Tibial nerve (tissue), 4 donors: ENCODE results near the gene NR2F1-AS1. TPM values are rescaled to one million over a fixed set of nuclear protein-coding genes. Genes with fewer than 3 reads are reported as not detected.

Experiments used
- DNase-seq, 2 donors: peaks; one replicate each; pipeline ENCODE4 v3.0.0-alpha.2; 2019; ENCODE audit warnings: low spot score in 2 of 2
- H3K27ac ChIP-seq, 4 donors: fragments of 200-600 bp; sonication (generic) in 3 of 4; one replicate each; pipeline ENCODE4 v1.5.1; 2017 to 2019; ENCODE audit warnings: mild to moderate bottlenecking in 1 of 4
- H3K27me3 ChIP-seq, 2 donors: fragments of 200-600 bp; sonication (generic) in 1 of 2; one replicate each; pipeline versions ENCODE4 v1.5.1 to v1.6.0; 2017 to 2019
- H3K36me3 ChIP-seq, 3 donors: fragments of 200-600 bp; sonication (generic); one replicate each; pipeline ENCODE4 v1.5.1; 2018 to 2019
- H3K4me1 ChIP-seq, 4 donors: fragments of 200-600 bp; sonication (generic) in 3 of 4; one replicate each; pipeline ENCODE4 v1.5.1; 2017 to 2019
- H3K4me3 ChIP-seq, 4 donors: fragments of 200-600 bp; sonication (generic) in 3 of 4; one replicate each; pipeline ENCODE4 v1.5.1; 2017 to 2019; ENCODE audit warnings: mild to moderate bottlenecking in 1 of 4, moderate library complexity in 1 of 4
- H3K9me3 ChIP-seq, 4 donors: fragments of 200-600 bp; sonication (generic) in 3 of 4; one replicate each; pipeline ENCODE4 v1.5.1; 2017 to 2019
- EP300 ChIP-seq, 2 donors: sonication (generic); formaldehyde crosslinking; IDR thresholded peaks; one replicate each; pipeline ENCODE4 v1.6.1; 2017; ENCODE audit warnings: antibody characterized with exemption in 2 of 2, mild to moderate bottlenecking in 1 of 2
- POLR2A ChIP-seq, 2 donors: fragments of 450-650 bp; IDR thresholded peaks; one replicate each; pipeline ENCODE4 v1.6.1; 2017; ENCODE audit warnings: antibody characterized with exemption in 2 of 2, mild to moderate bottlenecking in 2 of 2, moderate library complexity in 2 of 2
- WGBS, 2 donors: methylation state at CpG; one replicate each; pipeline ENCODE4 v1.1.5; 2018; 5-methylcytosine and 5-hydroxymethylcytosine counted together
- total RNA-seq, 4 donors: library from RNA; depleted of rRNA; stranded (reverse); fragments of >200 nt; gene quantifications; one replicate each; pipeline ENCODE4 v1.1.0, GENCODE V29; 2016
- TF ChIP-seq, protein P1 (sequence below), 5 experiments: fragments of 200-600 bp in 3 of 5; fragments of 450-650 bp in 2 of 5; sonication (generic) in 3 of 5; IDR thresholded peaks; one replicate each; pipeline ENCODE4 v1.5.1; 2016 to 2019; ENCODE audit warnings: antibody characterized with exemption in 5 of 5, mild to moderate bottlenecking in 3 of 5, moderate library complexity in 2 of 5

The NR2F1-AS1 gene
- total RNA-seq, 4 donors from 2014 or later: 13.5 to 38.4 (median 35.4) TPM

DNA sequence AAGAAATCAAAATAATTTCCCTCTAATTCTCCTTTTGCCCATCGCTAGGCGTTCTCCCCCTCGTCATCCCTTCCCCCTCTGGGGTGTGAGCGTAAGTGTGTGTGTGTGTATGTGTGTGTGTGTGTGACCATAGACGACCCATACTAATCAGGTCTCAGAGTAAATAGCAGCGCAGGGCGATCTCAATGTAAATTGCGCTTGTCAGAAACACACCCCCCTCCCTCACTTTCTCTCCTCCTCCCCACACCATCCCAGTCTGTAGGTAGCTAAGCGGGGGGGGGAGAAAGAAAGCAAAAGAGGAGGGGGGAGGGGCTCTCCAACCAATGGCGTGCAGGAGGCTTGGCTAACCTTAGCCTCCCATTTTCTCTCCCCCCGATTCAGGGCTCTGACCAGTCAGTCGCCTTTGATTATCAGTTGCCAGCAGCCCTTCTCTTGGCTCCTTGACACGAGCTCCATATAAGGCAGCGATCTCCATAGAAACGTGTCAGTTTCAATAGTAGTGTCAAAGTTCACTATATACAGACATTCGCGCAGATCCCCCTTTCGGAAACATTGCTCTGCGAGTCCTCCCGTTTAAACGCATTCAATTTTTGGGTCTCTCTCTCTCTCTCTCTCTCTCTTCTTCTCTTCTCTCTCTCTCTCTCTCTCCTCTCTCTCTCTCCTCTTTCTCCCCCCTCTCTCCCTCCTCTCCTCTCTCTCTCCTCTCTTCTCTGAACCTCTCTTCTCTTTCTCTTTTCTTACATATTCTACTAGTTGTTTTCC lies 1.8 kb upstream of the NR2F1-AS1 start, which contains the start of gene NR2F1:
NR2F1 (plus strand) TSS at position 546 of the 762 bp plus-strand sequence. CDS start 1,802 bp downstream, outside the sequence.
- H3K9me3 ChIP-seq: no peaks in the 10 kb centered on the region
- peaks cover 0 to 15% (median 4%) of the 10 kb centered on the region in 4 donors for H3K4me1 ChIP-seq
- peak; percentile 55 to 57 for TF ChIP-seq POLR2A (IDR thresholded peaks at IDR 0.05)
- peak in 1 of 2 donors; percentile 87 for TF ChIP-seq EP300 (IDR thresholded peaks at IDR 0.05)
- TF ChIP-seq, protein P1, sequence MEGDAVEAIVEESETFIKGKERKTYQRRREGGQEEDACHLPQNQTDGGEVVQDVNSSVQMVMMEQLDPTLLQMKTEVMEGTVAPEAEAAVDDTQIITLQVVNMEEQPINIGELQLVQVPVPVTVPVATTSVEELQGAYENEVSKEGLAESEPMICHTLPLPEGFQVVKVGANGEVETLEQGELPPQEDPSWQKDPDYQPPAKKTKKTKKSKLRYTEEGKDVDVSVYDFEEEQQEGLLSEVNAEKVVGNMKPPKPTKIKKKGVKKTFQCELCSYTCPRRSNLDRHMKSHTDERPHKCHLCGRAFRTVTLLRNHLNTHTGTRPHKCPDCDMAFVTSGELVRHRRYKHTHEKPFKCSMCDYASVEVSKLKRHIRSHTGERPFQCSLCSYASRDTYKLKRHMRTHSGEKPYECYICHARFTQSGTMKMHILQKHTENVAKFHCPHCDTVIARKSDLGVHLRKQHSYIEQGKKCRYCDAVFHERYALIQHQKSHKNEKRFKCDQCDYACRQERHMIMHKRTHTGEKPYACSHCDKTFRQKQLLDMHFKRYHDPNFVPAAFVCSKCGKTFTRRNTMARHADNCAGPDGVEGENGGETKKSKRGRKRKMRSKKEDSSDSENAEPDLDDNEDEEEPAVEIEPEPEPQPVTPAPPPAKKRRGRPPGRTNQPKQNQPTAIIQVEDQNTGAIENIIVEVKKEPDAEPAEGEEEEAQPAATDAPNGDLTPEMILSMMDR (IDR thresholded peaks at IDR 0.05): peak; percentile 8 to 100 (median 100)
- H3K27ac ChIP-seq: peak within 1 kb of the TSS; percentile 84 to 95 (median 86)
- peaks cover 0 to 14% of the 10 kb centered on the region in 2 donors for H3K27me3 ChIP-seq
- 2 to 4% methylated on average over 21 of the region's 21 CpGs for WGBS, 2 donors
- H3K36me3 ChIP-seq: peaks cover 0 to 5% (median 0%) of the 10 kb centered on the region in 3 donors
- peak within 1 kb of the TSS; percentile 58 to 94 (median 72) for H3K4me3 ChIP-seq
- peak; percentile 81 to 91 for DNase-seq

DNA sequence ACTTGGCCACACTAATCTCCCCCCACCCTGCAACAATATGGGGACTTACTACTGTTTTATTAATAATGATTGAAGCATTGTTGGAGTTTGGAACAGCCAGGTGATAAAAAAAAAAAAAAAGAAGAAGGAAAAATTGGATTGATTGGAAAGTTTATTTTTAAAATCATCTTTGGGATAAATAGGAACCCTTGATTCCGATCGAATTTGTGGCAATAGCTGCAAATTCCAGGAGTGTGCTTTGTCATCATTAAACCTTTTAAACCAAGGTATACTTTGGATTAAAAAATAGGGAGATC lies 1.1 kb upstream of the NR2F1-AS1 start:
- Histone ChIP-seq H3K9me3 (no peaks in the 10 kb centered on the region), H3K4me3 (peak overlapping the region; percentile 58 to 94 (median 72)), H3K4me1 (peaks cover 0 to 23% (median 4%) of the 10 kb centered on the region in 4 donors), H3K36me3 (peaks cover 0 to 3% (median 0%) of the 10 kb centered on the region in 3 donors), H3K27ac (peak overlapping the region; percentile 84 to 95 (median 86)), H3K27me3 (peaks cover 0 to 14% of the 10 kb centered on the region in 2 donors)
- WGBS, 2 donors: 0 to 1% methylated on average over 2 of the region's 2 CpGs
- TF ChIP-seq POLR2A (IDR thresholded peaks at IDR 0.05): no peak
- TF ChIP-seq, protein P1 (IDR thresholded peaks at IDR 0.05): no peak
- no peak for TF ChIP-seq EP300 (IDR thresholded peaks at IDR 0.05)
- DNase-seq: no peak

DNA sequence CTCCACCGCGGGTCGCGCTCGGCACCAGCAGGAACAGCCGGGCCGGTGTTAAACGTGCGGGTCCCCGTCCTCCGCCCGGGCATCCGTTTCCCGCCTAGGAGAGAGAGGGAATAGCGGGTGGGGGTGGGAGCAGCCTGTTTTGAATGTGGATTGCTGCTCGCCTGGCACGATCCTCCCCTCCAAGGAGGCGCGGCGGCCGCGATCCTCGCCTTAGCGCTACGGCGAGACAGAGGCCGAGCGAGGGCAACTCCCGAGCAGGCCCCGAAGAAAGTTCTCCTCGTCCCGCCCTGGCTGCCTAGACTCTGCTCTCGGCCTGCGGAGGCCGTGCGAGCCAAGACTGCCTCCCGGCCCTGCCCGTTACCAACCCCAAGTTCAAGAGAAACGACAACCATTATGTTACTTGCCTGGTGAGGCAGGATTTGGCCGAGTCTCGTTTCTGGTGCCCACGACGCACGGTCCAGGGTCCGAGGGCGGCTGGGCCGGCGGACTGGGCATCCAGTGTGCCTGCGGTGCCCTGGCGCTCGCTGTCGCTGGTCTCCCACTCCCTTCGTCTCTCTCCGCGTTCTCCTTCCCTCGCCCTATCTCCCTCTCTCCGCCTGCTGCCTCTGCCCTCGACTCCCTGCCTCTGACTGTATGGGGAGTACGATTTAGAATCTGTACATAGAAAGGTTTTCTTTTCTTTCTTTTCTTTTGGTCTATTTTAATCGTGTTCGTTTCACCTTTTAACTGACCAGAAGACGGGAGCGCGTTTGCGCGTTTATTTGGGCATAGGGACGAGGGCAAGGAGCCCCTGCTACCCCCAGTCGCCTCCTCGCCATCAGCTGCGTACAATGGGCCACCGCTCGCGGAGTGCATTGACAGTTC lies 724 bp downstream of the NR2F1-AS1 start:
- Histone ChIP-seq H3K9me3 (no peaks in the 10 kb centered on the region), H3K4me3 (peak overlapping the region; percentile 56 to 94 (median 72)), H3K4me1 (peaks cover 0 to 41% (median 6%) of the 10 kb centered on the region in 4 donors), H3K27ac (peak overlapping the region; percentile 88 to 99 (median 94)), H3K36me3 (peaks cover 0 to 1% (median 0%) of the 10 kb centered on the region in 3 donors), H3K27me3 (peaks cover 0 to 14% of the 10 kb centered on the region in 2 donors)
- no peak for DNase-seq
- TF ChIP-seq EP300 (IDR thresholded peaks at IDR 0.05): peak in 1 of 2 donors; percentile 27
- TF ChIP-seq POLR2A (IDR thresholded peaks at IDR 0.05): no peak
- 0 to 1% methylated on average over 37 to 56 of the region's 73 CpGs for WGBS, 2 donors

DNA sequence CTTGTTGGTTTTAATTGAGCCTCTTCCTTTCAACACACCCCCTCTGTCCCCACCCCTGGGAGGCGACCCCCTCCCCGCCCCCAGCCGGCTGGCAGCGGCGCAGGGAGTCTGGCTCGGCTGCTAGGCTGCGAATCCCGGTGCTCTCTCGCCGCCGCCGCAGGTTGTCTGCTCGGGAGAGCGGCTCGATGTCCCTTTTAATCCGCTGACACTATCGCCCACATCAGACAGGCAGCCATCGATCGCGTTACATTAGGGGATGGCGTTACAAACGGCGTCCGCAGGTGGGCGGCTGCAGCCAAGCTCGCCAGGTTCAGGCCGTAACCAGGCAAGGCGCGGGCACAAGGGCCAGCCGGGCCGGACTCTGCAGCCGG lies 1.3 kb downstream of the NR2F1-AS1 start:
- Histone ChIP-seq H3K4me1 (peaks cover 0 to 47% (median 6%) of the 10 kb centered on the region in 4 donors), H3K9me3 (no peaks in the 10 kb centered on the region), H3K27ac (peak overlapping the region; percentile 88 to 99 (median 94)), H3K27me3 (peaks cover 0 to 14% of the 10 kb centered on the region in 2 donors), H3K36me3 (no peaks in the 10 kb centered on the region), H3K4me3 (peak overlapping the region; percentile 56 to 94 (median 72))
- no peak for TF ChIP-seq POLR2A (IDR thresholded peaks at IDR 0.05)
- TF ChIP-seq, protein P1 (IDR thresholded peaks at IDR 0.05): no peak
- peak in 1 of 2 donors; percentile 42 for TF ChIP-seq EP300 (IDR thresholded peaks at IDR 0.05)
- DNase-seq: no peak
- 1% methylated on average over 13 to 22 of the region's 32 CpGs for WGBS, 2 donors

GRCh38 chr5:93578813-93579691 lies 2.0 kb downstream of the NR2F1-AS1 start:
- Histone ChIP-seq H3K27me3 (peaks cover 0 to 14% of the 10 kb centered on the region in 2 donors), H3K36me3 (no peaks in the 10 kb centered on the region), H3K27ac (peak overlapping the region; percentile 88 to 99 (median 94)), H3K4me1 (peaks cover 0 to 53% (median 9%) of the 10 kb centered on the region in 4 donors), H3K4me3 (peak overlapping the region; percentile 56 to 94 (median 72)), H3K9me3 (no peaks in the 10 kb centered on the region)
- TF ChIP-seq POLR2A (IDR thresholded peaks at IDR 0.05) (peak; percentile 41 to 58), EP300 (IDR thresholded peaks at IDR 0.05) (peak in 1 of 2 donors; percentile 83)
- TF ChIP-seq, protein P1 (IDR thresholded peaks at IDR 0.05): peak in 2 of 5 experiments; percentile 36 to 51
- WGBS, 2 donors: 2 to 5% methylated on average over 25 to 35 of the region's 49 CpGs
- DNase-seq: peak; percentile 59 to 81
